ENCODE data around the gene NUDT3.

GRCh38 chr6:34359418-34360158, 32.9 kb downstream of the NUDT3 start:
- TF ChIP-seq RARB (CRISPR knock-in tag; IDR thresholded peaks at IDR 0.05): no peak
- no peak for TF ChIP-seq GLIS3 (CRISPR knock-in tag; IDR thresholded peaks at IDR 0.05)
- TF ChIP-seq PPARA (CRISPR knock-in tag; IDR thresholded peaks at IDR 0.05; ENCODE audit: borderline replicate concordance): no peak
- no peak for TF ChIP-seq SNAI2 (CRISPR knock-in tag; IDR thresholded peaks at IDR 0.05)
- no peak for TF ChIP-seq PATZ1 (CRISPR knock-in tag; IDR thresholded peaks at IDR 0.05; ENCODE audit: borderline replicate concordance)

Measured in SK-N-SH treated with all-trans-retinoic acid at 6 μM for 48 hours (cell line).